Astrocyte (in vitro differentiated cells and primary cell): ENCODE data around the gene ATXN1L. TPM values are rescaled to one million over a fixed set of nuclear protein-coding genes. Genes with fewer than 3 reads are reported as not detected.
A peak's percentile ranks its signal among the peaks of the same experiment; 100 is the strongest.
"Not testable (repeated sequence)": the region's sequence is repeated elsewhere in the genome, so short reads cannot be mapped to it uniquely, and the experiment has no call there.

ENCODE experiments used
- DNase-seq: peaks from one replicate; pipeline ENCODE4 v3.0.0-alpha.2; 2010; ENCODE audit warnings: low read depth
- FAIRE-seq: peaks from 2 replicates; lab custom pipeline; 2011; peaks lifted over from hg19 to GRCh38; lab: Jason Lieb, UNC
- H2AFZ ChIP-seq: 2 replicates; pipeline ENCODE4 v1.6.0; 2012; ENCODE audit warnings: low read depth, low read length, inconsistent platforms
- H3K27ac ChIP-seq: 2 replicates; pipeline ENCODE4 v1.5.1; 2011; ENCODE audit warnings: low read depth, low read length, inconsistent platforms
- H3K27me3 ChIP-seq: 2 replicates; pipeline ENCODE4 v1.6.0; 2011; ENCODE audit warnings: low read length, inconsistent platforms; ENCODE audit not compliant: insufficient read depth
- H3K36me3 ChIP-seq: 2 replicates; pipeline ENCODE4 v1.5.1; 2011; ENCODE audit warnings: low read length, inconsistent platforms; ENCODE audit not compliant: insufficient read depth
- H3K4me1 ChIP-seq: 2 replicates; pipeline ENCODE4 v1.5.1; 2011; ENCODE audit warnings: low read length, inconsistent platforms; ENCODE audit not compliant: insufficient read depth
- H3K4me2 ChIP-seq: 2 replicates; pipeline ENCODE4 v1.6.0; 2012; ENCODE audit warnings: low read length, inconsistent platforms
- H3K4me3 ChIP-seq: 2 replicates; pipeline ENCODE4 v1.5.1; 2011; ENCODE audit warnings: low read depth, mild to moderate bottlenecking, low read length, inconsistent platforms; ENCODE audit not compliant: insufficient read depth
- H3K79me2 ChIP-seq: 2 replicates; pipeline ENCODE4 v1.6.0; 2012; ENCODE audit warnings: mild to moderate bottlenecking, low read length, inconsistent platforms; ENCODE audit not compliant: insufficient read depth
- H3K9ac ChIP-seq: 2 replicates; pipeline ENCODE4 v1.6.0; 2012; ENCODE audit warnings: mild to moderate bottlenecking, low read length, inconsistent platforms
- H3K9me3 ChIP-seq: 2 replicates; pipeline ENCODE4 v1.5.1; 2012; ENCODE audit warnings: low read depth, mild to moderate bottlenecking, low read length, inconsistent platforms; ENCODE audit not compliant: insufficient read depth
- H4K20me1 ChIP-seq: 2 replicates; pipeline ENCODE4 v1.6.0; 2012; ENCODE audit warnings: low read length, inconsistent platforms; ENCODE audit not compliant: insufficient read depth
- H3K27ac Mint-ChIP-seq: one replicate; pipeline ENCODE4 v1.8.0; 2021; ENCODE audit warnings: mild to moderate bottlenecking, mixed read lengths; ENCODE audit not compliant: unreplicated experiment
- H3K27me3 Mint-ChIP-seq: one replicate; pipeline ENCODE4 v1.8.0; 2021; ENCODE audit warnings: low read depth, mixed read lengths; ENCODE audit not compliant: unreplicated experiment
- H3K36me3 Mint-ChIP-seq: one replicate; pipeline ENCODE4 v1.8.0; 2021; ENCODE audit warnings: low read depth, mixed read lengths; ENCODE audit not compliant: unreplicated experiment
- H3K4me1 Mint-ChIP-seq: one replicate; pipeline ENCODE4 v1.8.0; 2021; ENCODE audit warnings: low read depth, mixed read lengths; ENCODE audit not compliant: unreplicated experiment
- H3K4me3 Mint-ChIP-seq: one replicate; pipeline ENCODE4 v1.8.0; 2021; ENCODE audit warnings: mild to moderate bottlenecking, moderate library complexity, mixed read lengths; ENCODE audit not compliant: unreplicated experiment
- H3K9me3 Mint-ChIP-seq: one replicate; pipeline ENCODE4 v1.8.0; 2021; ENCODE audit warnings: mild to moderate bottlenecking, mixed read lengths; ENCODE audit not compliant: unreplicated experiment
- CTCF ChIP-seq: IDR thresholded peaks from 2 replicates; pipeline ENCODE4 v1.5.1; 2011; ENCODE audit warnings: low read depth, mild to moderate bottlenecking, inconsistent platforms, low read length, moderate library complexity; ENCODE audit not compliant: insufficient read depth
- EZH2 ChIP-seq: IDR thresholded peaks from 2 replicates; pipeline ENCODE4 v1.6.1; 2012; ENCODE audit warnings: mild to moderate bottlenecking, low read length, inconsistent platforms; ENCODE audit not compliant: insufficient read depth
- total RNA-seq: library from RNA; stranded (reverse); gene quantifications from 2 replicates; pipeline ENCODE4 v1.2.1, GENCODE V29; 2021

Gene ATXN1L
- total RNA-seq, 1 donor from 2014 or later, result 32.7 TPM

- Histone ChIP-seq H3K9ac (peak within 1 kb of the TSS; percentile 100), H3K4me1 (no peaks in the 10 kb centered on the region), H3K27me3 (no peaks in the 10 kb centered on the region), H3K4me3 (peak within 1 kb of the TSS; percentile 96), H3K4me2 (peak within 1 kb of the TSS; percentile 89), H4K20me1 (peaks cover 32% of the 10 kb centered on the region), H2AFZ (peak within 1 kb of the TSS; percentile 88), H3K79me2 (peaks cover 50% of the 10 kb centered on the region), H3K36me3 (no peaks in the 10 kb centered on the region), H3K27ac (peak within 1 kb of the TSS; percentile 100), H3K9me3 (no peaks in the 10 kb centered on the region)
- FAIRE-seq, result no peak
- Mint-ChIP-seq H3K27me3 (no peaks in the 10 kb centered on the region), H3K36me3 (no peaks in the 10 kb centered on the region), H3K27ac (peak within 1 kb of the TSS; percentile 99), H3K4me1 (peaks cover 9% of the 10 kb centered on the region), H3K4me3 (peak within 1 kb of the TSS; percentile 98), H3K9me3 (no peaks in the 10 kb centered on the region)
- DNase-seq, result peak; percentile 99
- TF ChIP-seq CTCF (no peak), EZH2 (no peak)
Observed at GRCh38 chr16:71808593-71809459, 37.0 kb upstream of the ATXN1L start, which contains the start of gene AP1G1. Gene AP1G1 (minus strand): TSS chr16:71808834. CDS start chr16:71789479, 19,355 bp downstream.

- not testable (repeated sequence) for H3K27me3 Mint-ChIP-seq, FAIRE-seq, H3K27ac ChIP-seq, H3K4me3 ChIP-seq, H3K9ac ChIP-seq, H3K9me3 Mint-ChIP-seq, DNase-seq, H3K36me3 ChIP-seq, H3K9me3 ChIP-seq, H3K4me1 ChIP-seq, H2AFZ ChIP-seq, H3K36me3 Mint-ChIP-seq, H3K4me2 ChIP-seq, H3K4me1 Mint-ChIP-seq, H3K27me3 ChIP-seq
- peak overlapping the region; percentile 98 for H3K4me3 Mint-ChIP-seq
- H3K27ac Mint-ChIP-seq, result peak overlapping the region; percentile 47
- peaks cover 23% of the 10 kb centered on the region for H4K20me1 ChIP-seq
- H3K79me2 ChIP-seq, result peaks cover 37% of the 10 kb centered on the region
Observed at GRCh38 chr16:71810155-71810530, 35.6 kb upstream of the ATXN1L start.

- TF ChIP-seq CTCF, result no peak
- no peak for TF ChIP-seq EZH2
- no peak overlapping the region for H3K4me3 Mint-ChIP-seq
- Histone ChIP-seq H4K20me1 (peaks cover 16% of the 10 kb centered on the region), H3K4me3 (no peak overlapping the region), H3K79me2 (peaks cover 25% of the 10 kb centered on the region), H3K36me3 (no peaks in the 10 kb centered on the region), H3K4me2 (no peak overlapping the region), H3K9ac (no peak overlapping the region), H3K27ac (no peak overlapping the region), H3K9me3 (no peaks in the 10 kb centered on the region), H3K4me1 (no peaks in the 10 kb centered on the region), H2AFZ (no peak overlapping the region), H3K27me3 (no peaks in the 10 kb centered on the region)
- no peaks in the 10 kb centered on the region for H3K36me3 Mint-ChIP-seq
- no peaks in the 10 kb centered on the region for H3K27me3 Mint-ChIP-seq
- no peak for FAIRE-seq
- H3K4me1 Mint-ChIP-seq, result peaks cover 7% of the 10 kb centered on the region
- no peak overlapping the region for H3K27ac Mint-ChIP-seq
- peak; percentile 18 for DNase-seq
- no peaks in the 10 kb centered on the region for H3K9me3 Mint-ChIP-seq
Observed at GRCh38 chr16:71811261-71811803, 34.4 kb upstream of the ATXN1L start.

- FAIRE-seq, H4K20me1 ChIP-seq, H3K27me3 Mint-ChIP-seq, H3K4me1 Mint-ChIP-seq, H3K9me3 Mint-ChIP-seq, H3K4me3 Mint-ChIP-seq, H3K36me3 Mint-ChIP-seq, H3K79me2 ChIP-seq, H3K27me3 ChIP-seq, H3K4me1 ChIP-seq, H3K27ac Mint-ChIP-seq, DNase-seq, H3K9me3 ChIP-seq, H3K36me3 ChIP-seq: not testable (repeated sequence)
- peak overlapping the region; percentile 88 for H3K27ac ChIP-seq
- H3K4me3 ChIP-seq, result peak overlapping the region; percentile 26
- H3K9ac ChIP-seq, result peak overlapping the region; percentile 74
- H3K4me2 ChIP-seq, result peak overlapping the region; percentile 80
- peak overlapping the region; percentile 43 for H2AFZ ChIP-seq
Observed at GRCh38 chr16:71817155-71817500, 28.6 kb upstream of the ATXN1L start.
